MM.1S (cell line): ENCODE results near the gene CHPT1.

Source experiments
- DNase-seq: peaks from one replicate; pipeline ENCODE4 v3.0.0-alpha.2; 2015
- H2AFZ ChIP-seq: fragments of 300-600 bp; sonication (generic); 2 replicates; pipeline ENCODE4 v1.6.0; 2016; ENCODE audit warnings: antibody characterized with exemption, low read length
- H3F3A ChIP-seq: fragments of 300-600 bp; sonication (generic); 2 replicates; pipeline ENCODE4 v1.6.1; 2016; ENCODE audit warnings: mild to moderate bottlenecking, antibody characterized with exemption, low read length, moderate library complexity, mixed read lengths; ENCODE audit not compliant: insufficient read depth
- H3K27ac ChIP-seq: fragments of 300-600 bp; sonication (generic); 2 replicates; pipeline ENCODE4 v1.5.1; 2016; ENCODE audit warnings: mild to moderate bottlenecking, low read length
- H3K27me3 ChIP-seq: fragments of 300-600 bp; sonication (generic); replicated peaks from 2 replicates; pipeline ENCODE4 v1.6.0; 2016; ENCODE audit warnings: low read length; ENCODE audit not compliant: insufficient read depth
- H3K36me3 ChIP-seq: fragments of 300-600 bp; sonication (generic); replicated peaks from 2 replicates; pipeline ENCODE4 v1.6.1; 2016; ENCODE audit warnings: mild to moderate bottlenecking, low read length, mixed read lengths; ENCODE audit not compliant: insufficient read depth
- H3K4me1 ChIP-seq: fragments of 300-600 bp; sonication (generic); 2 replicates; pipeline ENCODE4 v1.6.1; 2016; ENCODE audit warnings: low read length, mixed read lengths
- H3K4me2 ChIP-seq: fragments of 300-600 bp; sonication (generic); 2 replicates; pipeline ENCODE4 v1.6.0; 2016; ENCODE audit warnings: low read depth, low read length
- H3K4me3 ChIP-seq: fragments of 300-600 bp; sonication (generic); 2 replicates; pipeline ENCODE4 v1.5.1; 2016; ENCODE audit warnings: low read length, mixed read lengths
- H3K79me2 ChIP-seq: fragments of 300-600 bp; sonication (generic); 2 replicates; pipeline ENCODE4 v1.6.1; 2016; ENCODE audit warnings: mixed run types, low read length, mixed read lengths
- H3K9ac ChIP-seq: fragments of 300-600 bp; sonication (generic); 2 replicates; pipeline ENCODE4 v1.6.1; 2016; ENCODE audit warnings: low read length, mixed read lengths
- H3K9me2 ChIP-seq: fragments of 300-600 bp; sonication (generic); replicated peaks from 2 replicates; pipeline ENCODE4 v1.6.1; 2016; ENCODE audit warnings: mild to moderate bottlenecking, low read length, mixed read lengths; ENCODE audit not compliant: insufficient read depth
- H3K9me3 ChIP-seq: fragments of 300-600 bp; sonication (generic); replicated peaks from 2 replicates; pipeline ENCODE4 v1.6.1; 2016; ENCODE audit warnings: mild to moderate bottlenecking, low read length, mixed read lengths; ENCODE audit not compliant: insufficient read depth
- H4K20me1 ChIP-seq: fragments of 300-600 bp; sonication (generic); 2 replicates; pipeline ENCODE4 v1.6.1; 2016; ENCODE audit warnings: mild to moderate bottlenecking, low read length, moderate library complexity, mixed read lengths; ENCODE audit not compliant: insufficient read depth
- EZH2 ChIP-seq: fragments of 300-600 bp; sonication (generic); optimal IDR thresholded peaks from 2 replicates; pipeline ENCODE3; 2017; ENCODE audit warnings: low read depth, mild to moderate bottlenecking, antibody characterized with exemption, low read length, mixed read lengths
- EZH2phosphoT487 ChIP-seq: fragments of 300-600 bp; sonication (generic); IDR thresholded peaks from 2 replicates; pipeline ENCODE4 v1.6.1; 2018; ENCODE audit warnings: antibody characterized with exemption, low read length
- TF ChIP-seq, protein P1 (sequence below): fragments of 300-600 bp; sonication (generic); IDR thresholded peaks from 2 replicates; pipeline ENCODE4 v1.5.1; 2016; ENCODE audit warnings: antibody characterized with exemption, low read length, mixed read lengths

Gene CHPT1

DNA sequence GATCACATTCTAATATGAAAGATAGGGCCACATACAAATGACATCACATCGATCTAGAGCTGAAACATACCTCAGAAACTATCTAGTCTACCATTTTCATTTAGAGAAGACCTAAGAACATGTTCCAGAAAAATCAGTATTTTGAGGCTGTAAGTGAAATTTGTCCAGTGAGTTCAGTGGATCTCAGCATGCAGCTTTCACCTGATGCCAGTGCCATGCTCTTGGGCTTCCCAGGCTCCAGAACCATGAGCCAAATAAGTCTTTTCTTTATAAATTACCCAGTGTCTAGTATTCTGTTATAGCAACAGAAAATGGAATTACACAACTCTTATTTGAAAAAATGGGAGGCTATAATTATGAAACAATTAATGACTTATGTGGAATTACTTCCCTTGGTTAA lies 9.0 kb downstream of the CHPT1 start:
- Histone ChIP-seq H3K4me3 (no peak overlapping the region), H3K36me3 (no peaks in the 10 kb centered on the region), H3K9ac (no peak overlapping the region), H3K9me2 (no peaks in the 10 kb centered on the region), H3K9me3 (no peaks in the 10 kb centered on the region), H3K27me3 (no peaks in the 10 kb centered on the region), H3K4me1 (peaks cover 12% of the 10 kb centered on the region), H2AFZ (no peak overlapping the region), H3K4me2 (no peak overlapping the region), H3F3A (no peaks in the 10 kb centered on the region), H3K27ac (no peak overlapping the region), H3K79me2 (peaks cover 75% of the 10 kb centered on the region), H4K20me1 (no peaks in the 10 kb centered on the region; the same call in 1 of the 2 replicates)
- TF ChIP-seq, protein P1, sequence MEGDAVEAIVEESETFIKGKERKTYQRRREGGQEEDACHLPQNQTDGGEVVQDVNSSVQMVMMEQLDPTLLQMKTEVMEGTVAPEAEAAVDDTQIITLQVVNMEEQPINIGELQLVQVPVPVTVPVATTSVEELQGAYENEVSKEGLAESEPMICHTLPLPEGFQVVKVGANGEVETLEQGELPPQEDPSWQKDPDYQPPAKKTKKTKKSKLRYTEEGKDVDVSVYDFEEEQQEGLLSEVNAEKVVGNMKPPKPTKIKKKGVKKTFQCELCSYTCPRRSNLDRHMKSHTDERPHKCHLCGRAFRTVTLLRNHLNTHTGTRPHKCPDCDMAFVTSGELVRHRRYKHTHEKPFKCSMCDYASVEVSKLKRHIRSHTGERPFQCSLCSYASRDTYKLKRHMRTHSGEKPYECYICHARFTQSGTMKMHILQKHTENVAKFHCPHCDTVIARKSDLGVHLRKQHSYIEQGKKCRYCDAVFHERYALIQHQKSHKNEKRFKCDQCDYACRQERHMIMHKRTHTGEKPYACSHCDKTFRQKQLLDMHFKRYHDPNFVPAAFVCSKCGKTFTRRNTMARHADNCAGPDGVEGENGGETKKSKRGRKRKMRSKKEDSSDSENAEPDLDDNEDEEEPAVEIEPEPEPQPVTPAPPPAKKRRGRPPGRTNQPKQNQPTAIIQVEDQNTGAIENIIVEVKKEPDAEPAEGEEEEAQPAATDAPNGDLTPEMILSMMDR = no peak
- TF ChIP-seq EZH2 (no peak), EZH2phosphoT487 (no peak)
- no peak for DNase-seq

GRCh38 chr12:101707131-101707782 lies 9.8 kb downstream of the CHPT1 start:
- no peak for DNase-seq
- Histone ChIP-seq H3K4me2 (no peak overlapping the region), H3K36me3 (no peaks in the 10 kb centered on the region), H2AFZ (no peak overlapping the region), H3K4me3 (no peak overlapping the region), H4K20me1 (no peaks in the 10 kb centered on the region; the same call in 1 of the 2 replicates), H3F3A (no peaks in the 10 kb centered on the region), H3K9me2 (no peaks in the 10 kb centered on the region), H3K9me3 (no peaks in the 10 kb centered on the region), H3K79me2 (peaks cover 75% of the 10 kb centered on the region), H3K4me1 (peaks cover 12% of the 10 kb centered on the region), H3K27me3 (no peaks in the 10 kb centered on the region), H3K27ac (no peak overlapping the region), H3K9ac (no peak overlapping the region)
- TF ChIP-seq EZH2 = no peak

DNA sequence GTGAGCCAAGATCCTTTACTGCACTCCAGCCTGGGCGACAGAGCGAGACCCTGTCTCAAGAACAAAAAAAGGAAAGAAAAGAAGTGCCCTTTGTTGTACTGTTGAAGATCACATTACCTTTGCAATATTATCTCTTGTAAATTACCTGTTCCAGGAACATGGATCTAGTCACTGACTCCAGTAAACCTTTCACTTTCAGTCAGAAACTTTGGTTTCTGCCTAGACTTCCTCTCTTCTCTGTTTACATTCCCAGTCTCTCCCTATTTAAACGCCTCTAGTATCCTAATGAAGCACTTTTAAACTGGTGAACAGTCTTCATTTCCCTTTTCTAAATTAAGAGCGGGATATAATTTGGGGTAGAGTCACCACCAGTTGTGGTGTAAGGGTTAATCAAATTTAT lies 12.8 kb downstream of the CHPT1 start:
- no peak overlapping the region for H2AFZ ChIP-seq
- H3K36me3 ChIP-seq = no peaks in the 10 kb centered on the region
- H4K20me1 ChIP-seq = peaks cover 4% of the 10 kb centered on the region; the same call in 1 of the 2 replicates
- no peak overlapping the region for H3K4me2 ChIP-seq
- no peaks in the 10 kb centered on the region for H3K9me2 ChIP-seq
- H3K9me3 ChIP-seq = no peaks in the 10 kb centered on the region
- no peak overlapping the region for H3K27ac ChIP-seq
- DNase-seq = no peak
- peaks cover 12% of the 10 kb centered on the region for H3K4me1 ChIP-seq
- no peak overlapping the region for H3K9ac ChIP-seq
- no peak overlapping the region for H3K4me3 ChIP-seq
- 0 out of 2 replicates have a peak, but pooled peaks cover 3% of the 10 kb centered on the region for H3F3A ChIP-seq
- H3K27me3 ChIP-seq = no peaks in the 10 kb centered on the region
- TF ChIP-seq EZH2 = no peak
- TF ChIP-seq, protein P1 = no peak
- no peak for TF ChIP-seq EZH2phosphoT487
- H3K79me2 ChIP-seq = peaks cover 77% of the 10 kb centered on the region

DNA sequence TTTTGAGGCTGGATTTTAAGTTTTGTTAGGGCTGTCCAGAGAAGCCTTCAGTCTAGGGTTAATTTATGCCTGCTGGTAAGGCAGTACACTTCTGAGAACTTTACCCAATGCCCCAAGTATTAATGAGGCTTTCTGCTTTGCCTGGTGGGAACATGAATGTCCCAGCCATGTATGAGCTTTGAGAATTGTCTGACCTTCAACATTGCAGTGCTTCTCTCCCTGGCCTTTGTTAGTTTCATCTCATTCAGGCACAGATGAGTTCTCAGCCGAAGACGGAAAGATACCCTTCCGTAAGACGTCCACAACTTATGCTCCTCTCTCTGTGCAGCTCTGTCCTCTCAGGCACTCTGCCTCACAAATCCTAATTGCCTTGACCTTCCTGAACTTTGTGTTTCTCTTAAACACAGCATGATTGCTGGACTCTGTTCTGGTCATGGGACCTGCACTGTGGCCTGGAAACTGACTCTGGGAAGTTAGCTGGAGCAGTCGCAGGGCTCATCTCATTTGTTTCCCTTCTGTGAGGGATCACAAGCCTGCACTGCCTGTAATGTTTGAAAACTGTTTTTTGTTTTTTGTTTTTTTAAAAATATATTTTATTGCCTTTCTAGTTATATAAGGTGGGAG lies 15.7 kb downstream of the CHPT1 start:
- Histone ChIP-seq H3K36me3 (no peaks in the 10 kb centered on the region), H3K79me2 (peaks cover 60% of the 10 kb centered on the region), H3K9ac (no peak overlapping the region), H4K20me1 (peaks cover 4% of the 10 kb centered on the region; the same call in 1 of the 2 replicates), H3K9me3 (no peaks in the 10 kb centered on the region), H3K4me3 (no peak overlapping the region), H3K4me1 (peaks cover 12% of the 10 kb centered on the region), H3K4me2 (no peak overlapping the region), H3K27ac (no peak overlapping the region), H2AFZ (no peak overlapping the region), H3F3A (0 out of 2 replicates have a peak, but pooled peaks cover 3% of the 10 kb centered on the region), H3K27me3 (no peaks in the 10 kb centered on the region), H3K9me2 (no peaks in the 10 kb centered on the region)
- TF ChIP-seq EZH2phosphoT487 = no peak
- DNase-seq = no peak
